Tibial nerve (tissue), 4 donors: Measurements from ENCODE around the gene SORCS2. TPM values are rescaled to one million over a fixed set of nuclear protein-coding genes. Genes with fewer than 3 reads are reported as not detected.

Source experiments
- DNase-seq, 2 donors: peaks; one replicate each; pipeline ENCODE4 v3.0.0-alpha.2; 2019; ENCODE audit warnings: low spot score in 2 of 2
- H3K27ac ChIP-seq, 4 donors: fragments of 200-600 bp; sonication (generic) in 3 of 4; one replicate each; pipeline ENCODE4 v1.5.1; 2017 to 2019; ENCODE audit warnings: mild to moderate bottlenecking in 1 of 4
- H3K27me3 ChIP-seq, 2 donors: fragments of 200-600 bp; sonication (generic) in 1 of 2; one replicate each; pipeline versions ENCODE4 v1.5.1 to v1.6.0; 2017 to 2019
- H3K36me3 ChIP-seq, 3 donors: fragments of 200-600 bp; sonication (generic); one replicate each; pipeline ENCODE4 v1.5.1; 2018 to 2019
- H3K4me1 ChIP-seq, 4 donors: fragments of 200-600 bp; sonication (generic) in 3 of 4; one replicate each; pipeline ENCODE4 v1.5.1; 2017 to 2019
- H3K4me3 ChIP-seq, 4 donors: fragments of 200-600 bp; sonication (generic) in 3 of 4; one replicate each; pipeline ENCODE4 v1.5.1; 2017 to 2019; ENCODE audit warnings: mild to moderate bottlenecking in 1 of 4, moderate library complexity in 1 of 4
- H3K9me3 ChIP-seq, 4 donors: fragments of 200-600 bp; sonication (generic) in 3 of 4; one replicate each; pipeline ENCODE4 v1.5.1; 2017 to 2019
- CTCF ChIP-seq, 5 experiments: fragments of 200-600 bp in 3 of 5; fragments of 450-650 bp in 2 of 5; sonication (generic) in 3 of 5; IDR thresholded peaks; one replicate each; pipeline ENCODE4 v1.5.1; 2016 to 2019; ENCODE audit warnings: antibody characterized with exemption in 5 of 5, mild to moderate bottlenecking in 3 of 5, moderate library complexity in 2 of 5
- EP300 ChIP-seq, 2 donors: sonication (generic); formaldehyde crosslinking; IDR thresholded peaks; one replicate each; pipeline ENCODE4 v1.6.1; 2017; ENCODE audit warnings: antibody characterized with exemption in 2 of 2, mild to moderate bottlenecking in 1 of 2
- POLR2A ChIP-seq, 2 donors: fragments of 450-650 bp; IDR thresholded peaks; one replicate each; pipeline ENCODE4 v1.6.1; 2017; ENCODE audit warnings: antibody characterized with exemption in 2 of 2, mild to moderate bottlenecking in 2 of 2, moderate library complexity in 2 of 2
- WGBS, 2 donors: methylation state at CpG; one replicate each; pipeline ENCODE4 v1.1.5; 2018; 5-methylcytosine and 5-hydroxymethylcytosine counted together
- total RNA-seq, 4 donors: library from RNA; depleted of rRNA; stranded (reverse); fragments of >200 nt; gene quantifications; one replicate each; pipeline ENCODE4 v1.1.0, GENCODE V29; 2016

Gene SORCS2
- total RNA-seq, 4 donors from 2014 or later, result 15.6 to 48.9 (median 38.3) TPM

DNA sequence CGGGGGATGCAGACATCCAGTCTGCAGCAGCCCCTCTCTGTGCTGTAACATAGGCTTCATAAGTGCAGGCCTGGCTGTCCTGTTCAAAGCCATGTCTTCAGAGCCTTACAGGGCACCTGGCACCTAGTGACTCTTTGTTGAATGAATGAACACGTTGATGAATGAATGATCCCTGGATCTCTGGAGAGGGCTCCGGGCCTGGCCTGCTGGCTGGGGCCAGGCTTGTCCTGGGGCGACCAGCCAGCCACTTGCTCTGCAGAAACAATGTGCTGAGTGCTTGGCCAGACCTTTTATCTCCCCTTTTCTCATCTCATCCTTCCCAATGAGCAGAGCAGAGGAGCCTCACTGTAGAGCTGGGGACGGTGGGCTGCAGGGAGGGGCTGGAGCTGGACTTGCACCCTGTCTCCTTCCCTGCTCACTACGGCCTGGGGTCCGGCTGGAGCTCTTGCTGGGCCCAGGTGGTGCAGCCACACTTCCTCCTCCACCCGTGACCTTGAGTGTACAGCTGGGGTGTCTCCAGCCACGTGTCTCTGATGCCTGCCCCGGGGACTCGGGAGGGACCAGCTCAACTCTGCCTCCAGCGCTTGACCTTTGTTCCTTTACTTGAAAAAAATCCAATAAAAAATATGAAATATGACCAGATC, 164.5 kb downstream of the SORCS2 start:
- no peaks in the 10 kb centered on the region for H3K36me3 ChIP-seq
- no peaks in the 10 kb centered on the region for H3K27me3 ChIP-seq
- DNase-seq, result no peak
- no peak overlapping the region for H3K4me3 ChIP-seq
- WGBS, 2 donors, result 54 to 63% methylated on average over 12 of the region's 12 CpGs
- no peaks in the 10 kb centered on the region for H3K9me3 ChIP-seq
- no peak for TF ChIP-seq EP300 (IDR thresholded peaks at IDR 0.05)
- no peak for TF ChIP-seq CTCF (IDR thresholded peaks at IDR 0.05)
- TF ChIP-seq POLR2A (IDR thresholded peaks at IDR 0.05), result no peak
- H3K27ac ChIP-seq, result no peak overlapping the region
- peaks cover 0 to 31% (median 3%) of the 10 kb centered on the region in 4 donors for H3K4me1 ChIP-seq

- Histone ChIP-seq H3K4me3 (no peak overlapping the region), H3K27me3 (no peaks in the 10 kb centered on the region), H3K27ac (no peak overlapping the region), H3K4me1 (peaks cover 0 to 31% (median 3%) of the 10 kb centered on the region in 4 donors), H3K9me3 (no peaks in the 10 kb centered on the region), H3K36me3 (no peaks in the 10 kb centered on the region)
- no peak for DNase-seq
- 81 to 85% methylated on average over 9 of the region's 9 CpGs for WGBS, 2 donors
- TF ChIP-seq POLR2A (IDR thresholded peaks at IDR 0.05) (no peak), EP300 (IDR thresholded peaks at IDR 0.05) (no peak), CTCF (IDR thresholded peaks at IDR 0.05) (no peak)
Measured at GRCh38 chr4:7357323-7357722, 165.0 kb downstream of the SORCS2 start.

- no peak for DNase-seq
- no peaks in the 10 kb centered on the region for H3K9me3 ChIP-seq
- TF ChIP-seq CTCF (IDR thresholded peaks at IDR 0.05) (no peak), EP300 (IDR thresholded peaks at IDR 0.05) (no peak), POLR2A (IDR thresholded peaks at IDR 0.05) (no peak)
- no peak overlapping the region for H3K27ac ChIP-seq
- peaks cover 0 to 31% (median 3%) of the 10 kb centered on the region in 4 donors for H3K4me1 ChIP-seq
- no peaks in the 10 kb centered on the region for H3K27me3 ChIP-seq
- H3K36me3 ChIP-seq, result no peaks in the 10 kb centered on the region
- no peak overlapping the region for H3K4me3 ChIP-seq
- WGBS, 2 donors, result 56 to 57% methylated on average over 11 of the region's 11 CpGs
Measured at GRCh38 chr4:7358100-7358735, 165.9 kb downstream of the SORCS2 start.

DNA sequence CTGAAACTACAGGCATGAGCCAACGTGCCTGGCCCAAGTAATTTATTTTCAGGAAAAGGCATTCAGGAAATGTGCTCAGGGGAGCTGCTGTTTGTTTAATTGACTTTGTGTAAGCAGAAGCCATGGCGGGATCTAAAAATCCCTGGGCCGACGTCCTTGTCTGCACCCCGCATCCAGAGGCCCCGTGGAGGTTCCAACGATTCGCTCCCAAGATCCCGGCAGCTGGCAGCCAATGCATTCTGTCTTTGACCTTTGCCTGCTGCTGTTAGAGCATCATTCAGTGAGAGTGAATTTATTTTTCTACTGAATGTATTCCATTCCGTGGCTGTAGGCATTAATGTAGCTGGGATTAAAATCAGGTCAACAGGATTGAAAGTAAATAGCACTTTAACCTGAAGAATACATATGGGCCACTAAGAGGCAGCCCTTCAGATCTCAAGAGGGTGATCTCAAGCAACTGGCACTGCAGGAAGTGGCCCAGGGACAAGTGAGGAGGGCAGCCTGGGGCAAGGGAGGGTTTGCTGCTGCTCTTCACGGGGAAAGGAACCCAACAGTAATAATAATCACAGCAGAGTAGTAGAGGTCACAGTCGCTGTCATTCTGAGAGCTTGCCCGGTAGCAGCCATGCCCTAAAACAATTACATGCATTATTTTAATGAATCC, 167.2 kb downstream of the SORCS2 start:
- Histone ChIP-seq H3K4me1 (peaks cover 0 to 29% (median 3%) of the 10 kb centered on the region in 4 donors), H3K27ac (peak overlapping the region in 1 of 4 donors; percentile 1), H3K36me3 (no peaks in the 10 kb centered on the region), H3K9me3 (no peaks in the 10 kb centered on the region), H3K4me3 (no peak overlapping the region), H3K27me3 (no peaks in the 10 kb centered on the region)
- TF ChIP-seq EP300 (IDR thresholded peaks at IDR 0.05), result no peak
- no peak for TF ChIP-seq CTCF (IDR thresholded peaks at IDR 0.05)
- no peak for TF ChIP-seq POLR2A (IDR thresholded peaks at IDR 0.05)
- 41 to 55% methylated on average over 13 of the region's 13 CpGs for WGBS, 2 donors
- no peak for DNase-seq

DNA sequence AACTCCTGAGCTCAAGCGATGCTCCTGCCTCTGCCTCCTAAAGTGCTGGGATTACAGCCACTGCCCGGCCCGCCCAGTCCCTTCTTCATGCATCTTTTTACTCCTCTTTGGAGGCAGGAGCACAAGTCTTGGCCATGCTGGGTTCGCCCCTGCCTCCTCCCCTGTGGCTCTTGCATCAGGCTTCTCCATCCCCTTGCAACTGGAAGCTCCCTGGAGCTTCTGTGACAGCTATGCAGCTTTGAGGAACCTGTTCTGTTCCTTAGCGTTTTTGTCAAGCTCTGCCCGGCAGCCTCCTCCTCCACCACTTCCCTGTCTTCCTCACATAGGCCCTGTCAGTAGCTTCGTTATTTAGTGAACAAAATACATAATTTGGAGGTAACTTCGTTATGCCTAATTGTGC, 168.5 kb downstream of the SORCS2 start:
- Histone ChIP-seq H3K36me3 (no peaks in the 10 kb centered on the region), H3K27me3 (no peaks in the 10 kb centered on the region), H3K9me3 (no peaks in the 10 kb centered on the region), H3K4me1 (peaks cover 0 to 33% (median 3%) of the 10 kb centered on the region in 4 donors), H3K4me3 (no peak overlapping the region), H3K27ac (no peak overlapping the region)
- DNase-seq, result no peak
- 85% methylated on average over 8 of the region's 8 CpGs for WGBS, 2 donors
- TF ChIP-seq EP300 (IDR thresholded peaks at IDR 0.05) (no peak), POLR2A (IDR thresholded peaks at IDR 0.05) (no peak), CTCF (IDR thresholded peaks at IDR 0.05) (no peak)
